Mucosa of stomach (tissue), 1 donor: ENCODE data around the gene ICAM2.

Experiments
- H3K27me3 ChIP-seq: one replicate; pipeline ENCODE4 v1.7.0; 2013; ENCODE audit warnings: mild to moderate bottlenecking, low read length; ENCODE audit not compliant: control insufficient read depth, insufficient read depth
- H3K36me3 ChIP-seq: one replicate; pipeline ENCODE4 v1.7.0; 2013; ENCODE audit warnings: low read length; ENCODE audit not compliant: control insufficient read depth, insufficient read depth
- H3K4me1 ChIP-seq: one replicate; pipeline ENCODE4 v1.7.0; 2013; ENCODE audit warnings: mild to moderate bottlenecking, low read length; ENCODE audit not compliant: control insufficient read depth, insufficient read depth
- H3K4me3 ChIP-seq: one replicate; pipeline ENCODE4 v1.7.0; 2013; ENCODE audit warnings: low read length
- H3K9ac ChIP-seq: one replicate; pipeline ENCODE4 v1.7.0; 2013; ENCODE audit warnings: mild to moderate bottlenecking, low read length, moderate library complexity
- H3K9me3 ChIP-seq: one replicate; pipeline ENCODE4 v1.7.0; 2013; ENCODE audit warnings: mild to moderate bottlenecking, low read length, moderate library complexity; ENCODE audit not compliant: control insufficient read depth
- donor health status: Pancreatic carcinoma.

ICAM2 gene

GRCh38 chr17:64058621-64059020, 38.2 kb upstream of the ICAM2 start:
- no peak overlapping the region for H3K9ac ChIP-seq
- H3K36me3 ChIP-seq: peaks cover 4% of the 10 kb centered on the region
- H3K4me1 ChIP-seq: peaks cover 9% of the 10 kb centered on the region
- H3K4me3 ChIP-seq: no peak overlapping the region
- H3K9me3 ChIP-seq: no peaks in the 10 kb centered on the region
- no peaks in the 10 kb centered on the region for H3K27me3 ChIP-seq

GRCh38 chr17:64057701-64058263, 37.3 kb upstream of the ICAM2 start:
- Histone ChIP-seq H3K27me3 (no peaks in the 10 kb centered on the region), H3K36me3 (peaks cover 4% of the 10 kb centered on the region), H3K9ac (no peak overlapping the region), H3K9me3 (no peaks in the 10 kb centered on the region), H3K4me3 (no peak overlapping the region), H3K4me1 (peaks cover under 1% of the 10 kb centered on the region)

GRCh38 chr17:64056269-64057005, 36.0 kb upstream of the ICAM2 start:
- H3K9me3 ChIP-seq: no peaks in the 10 kb centered on the region
- no peaks in the 10 kb centered on the region for H3K4me1 ChIP-seq
- no peak overlapping the region for H3K4me3 ChIP-seq
- H3K27me3 ChIP-seq: no peaks in the 10 kb centered on the region
- H3K9ac ChIP-seq: no peak overlapping the region
- peaks cover 4% of the 10 kb centered on the region for H3K36me3 ChIP-seq

- Histone ChIP-seq H3K9ac (no peak overlapping the region), H3K4me3 (no peak overlapping the region), H3K36me3 (peaks cover 4% of the 10 kb centered on the region), H3K27me3 (no peaks in the 10 kb centered on the region), H3K4me1 (no peaks in the 10 kb centered on the region), H3K9me3 (no peaks in the 10 kb centered on the region)
Measured at GRCh38 chr17:64055183-64056142, 35.0 kb upstream of the ICAM2 start.

- no peaks in the 10 kb centered on the region for H3K9me3 ChIP-seq
- no peak overlapping the region for H3K4me3 ChIP-seq
- peaks cover 4% of the 10 kb centered on the region for H3K36me3 ChIP-seq
- no peak overlapping the region for H3K9ac ChIP-seq
- H3K27me3 ChIP-seq: no peaks in the 10 kb centered on the region
- H3K4me1 ChIP-seq: no peaks in the 10 kb centered on the region
Measured at GRCh38 chr17:64054304-64054703, 33.9 kb upstream of the ICAM2 start.

- Histone ChIP-seq H3K4me1 (no peaks in the 10 kb centered on the region), H3K36me3 (peaks cover 4% of the 10 kb centered on the region), H3K9ac (no peak overlapping the region), H3K9me3 (no peaks in the 10 kb centered on the region), H3K27me3 (no peaks in the 10 kb centered on the region), H3K4me3 (no peak overlapping the region)
Measured at GRCh38 chr17:64053101-64053500, 32.7 kb upstream of the ICAM2 start.

GRCh38 chr17:64051153-64051552, 30.7 kb upstream of the ICAM2 start:
- Histone ChIP-seq H3K4me3 (no peak overlapping the region), H3K9ac (no peak overlapping the region), H3K36me3 (peaks cover 10% of the 10 kb centered on the region), H3K27me3 (no peaks in the 10 kb centered on the region), H3K4me1 (no peaks in the 10 kb centered on the region), H3K9me3 (no peaks in the 10 kb centered on the region)

GRCh38 chr17:64048805-64049204, 28.4 kb upstream of the ICAM2 start:
- H3K27me3 ChIP-seq: no peaks in the 10 kb centered on the region
- H3K36me3 ChIP-seq: peaks cover 19% of the 10 kb centered on the region
- no peaks in the 10 kb centered on the region for H3K4me1 ChIP-seq
- no peak overlapping the region for H3K4me3 ChIP-seq
- H3K9me3 ChIP-seq: no peaks in the 10 kb centered on the region
- H3K9ac ChIP-seq: no peak overlapping the region

GRCh38 chr17:64045176-64045575, 24.7 kb upstream of the ICAM2 start:
- peaks cover 4% of the 10 kb centered on the region for H3K4me1 ChIP-seq
- H3K9ac ChIP-seq: no peak overlapping the region
- H3K9me3 ChIP-seq: no peaks in the 10 kb centered on the region
- no peak overlapping the region for H3K4me3 ChIP-seq
- peaks cover 19% of the 10 kb centered on the region for H3K36me3 ChIP-seq
- H3K27me3 ChIP-seq: no peaks in the 10 kb centered on the region

GRCh38 chr17:64042700-64043485, 22.5 kb upstream of the ICAM2 start:
- peaks cover 19% of the 10 kb centered on the region for H3K36me3 ChIP-seq
- H3K4me1 ChIP-seq: peaks cover 11% of the 10 kb centered on the region
- H3K4me3 ChIP-seq: no peak overlapping the region
- H3K9me3 ChIP-seq: no peaks in the 10 kb centered on the region
- H3K9ac ChIP-seq: no peak overlapping the region
- H3K27me3 ChIP-seq: no peaks in the 10 kb centered on the region

- Histone ChIP-seq H3K9ac (no peak overlapping the region), H3K36me3 (peaks cover 19% of the 10 kb centered on the region), H3K4me3 (no peak overlapping the region), H3K4me1 (peaks cover 11% of the 10 kb centered on the region), H3K27me3 (no peaks in the 10 kb centered on the region), H3K9me3 (no peaks in the 10 kb centered on the region)
Measured at GRCh38 chr17:64041912-64042311, 21.5 kb upstream of the ICAM2 start.
